ENCODE data around the gene CEL.

DNA sequence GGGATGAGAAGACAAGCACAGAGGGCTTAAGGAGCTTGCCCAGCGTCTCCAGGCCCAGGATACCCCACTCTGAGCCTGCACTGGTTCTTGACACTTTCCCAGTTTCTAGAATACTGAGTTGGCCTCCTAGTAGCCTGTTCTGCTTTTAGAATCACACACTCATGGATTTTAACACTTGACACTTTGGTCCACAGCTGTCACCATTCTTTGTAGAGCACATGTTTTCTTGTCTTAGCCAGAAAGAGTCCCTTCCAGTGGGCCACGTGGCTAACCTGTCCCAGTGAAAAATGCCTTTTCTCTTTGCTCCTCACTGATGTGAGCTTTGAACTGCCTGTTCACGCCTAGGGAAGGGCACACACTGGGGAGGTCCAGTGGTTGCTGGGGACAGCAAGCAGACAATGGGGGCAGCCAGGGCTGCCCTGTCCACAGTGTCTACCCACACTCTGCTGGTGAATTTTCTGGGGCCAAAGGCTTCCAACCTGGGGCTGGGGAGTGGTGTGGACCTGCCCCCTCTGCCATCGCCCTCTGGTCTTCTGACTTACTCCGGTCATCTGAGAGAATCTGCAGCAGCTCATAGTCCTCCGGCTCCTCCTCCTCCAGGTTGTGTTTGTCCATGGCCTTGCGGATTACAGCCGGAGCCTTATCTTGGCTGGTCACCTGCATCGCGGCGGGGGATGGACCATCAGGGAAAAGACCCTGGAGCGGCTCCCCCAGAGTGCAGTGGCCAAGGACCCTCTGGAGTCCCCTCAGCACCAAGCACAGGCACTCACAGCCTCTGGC is 38.1 kb downstream of the CEL start:
- TF ChIP-seq CBFB (CRISPR knock-in tag; IDR thresholded peaks at IDR 0.05; ENCODE audit: low read depth) (no peak), TEAD4 (CRISPR knock-in tag; IDR thresholded peaks at IDR 0.05) (no peak), CTCF (IDR thresholded peaks at IDR 0.05) (no peak), E2F5 (CRISPR knock-in tag; IDR thresholded peaks at IDR 0.05) (no peak)
